SIG-M5 (cell line): ENCODE data around the gene SREBF1.

ENCODE experiments used
- DNase-seq: peaks from one replicate; lab custom pipeline; 2025; lab: John Stamatoyannopoulos, UW

Gene SREBF1

GRCh38 chr17:17836818-17837379 is at the start of gene SREBF1:
SREBF1 (minus strand) TSS chr17:17836986; CDS start chr17:17836817, 169 bp downstream.
- DNase-seq, result no peak

GRCh38 chr17:17886226-17886625 is 49.4 kb upstream of the SREBF1 start:
- no peak for DNase-seq

- no peak for DNase-seq
These were observed 47.9 kb upstream of the SREBF1 start for GRCh38 chr17:17884391-17885357.

- no peak for DNase-seq
These were observed 47.0 kb upstream of the SREBF1 start for GRCh38 chr17:17883801-17884200.

GRCh38 chr17:17882082-17882581 is 45.3 kb upstream of the SREBF1 start:
- no peak for DNase-seq

GRCh38 chr17:17880577-17881196 is 43.9 kb upstream of the SREBF1 start:
- no peak for DNase-seq

GRCh38 chr17:17877529-17878358 is 41.0 kb upstream of the SREBF1 start:
- no peak for DNase-seq

GRCh38 chr17:17876959-17877528 is 40.3 kb upstream of the SREBF1 start:
- no peak for DNase-seq

- no peak for DNase-seq
These were observed 37.7 kb upstream of the SREBF1 start for GRCh38 chr17:17874478-17874877.

GRCh38 chr17:17873450-17873991 is 36.7 kb upstream of the SREBF1 start:
- DNase-seq, result no peak

- DNase-seq, result no peak
These were observed 36.0 kb upstream of the SREBF1 start for GRCh38 chr17:17872547-17873345.

GRCh38 chr17:17871913-17872312 is 35.1 kb upstream of the SREBF1 start:
- no peak for DNase-seq

GRCh38 chr17:17870247-17870646 is 33.5 kb upstream of the SREBF1 start:
- no peak for DNase-seq

GRCh38 chr17:17868641-17869522 is 32.1 kb upstream of the SREBF1 start:
- DNase-seq, result no peak

- no peak for DNase-seq
These were observed 30.1 kb upstream of the SREBF1 start for GRCh38 chr17:17866897-17867296.

- no peak for DNase-seq
These were observed 29.6 kb upstream of the SREBF1 start for GRCh38 chr17:17866425-17866824.

GRCh38 chr17:17865035-17865434 is 28.2 kb upstream of the SREBF1 start:
- no peak for DNase-seq

- no peak for DNase-seq
These were observed 24.0 kb upstream of the SREBF1 start for GRCh38 chr17:17860766-17861107.
